GM11168 (cell line): ENCODE data around the gene PPP1R9A.

Experiments used
- in situ Hi-C: fragments of 300-500 bp; cut with MboI; formaldehyde crosslinking; loops from one replicate; pipeline ENCODE4 v1.12.0; 2022; ENCODE audit warnings: low sequenced_read_pairs; ENCODE audit not compliant: unreplicated experiment

Gene PPP1R9A

DNA sequence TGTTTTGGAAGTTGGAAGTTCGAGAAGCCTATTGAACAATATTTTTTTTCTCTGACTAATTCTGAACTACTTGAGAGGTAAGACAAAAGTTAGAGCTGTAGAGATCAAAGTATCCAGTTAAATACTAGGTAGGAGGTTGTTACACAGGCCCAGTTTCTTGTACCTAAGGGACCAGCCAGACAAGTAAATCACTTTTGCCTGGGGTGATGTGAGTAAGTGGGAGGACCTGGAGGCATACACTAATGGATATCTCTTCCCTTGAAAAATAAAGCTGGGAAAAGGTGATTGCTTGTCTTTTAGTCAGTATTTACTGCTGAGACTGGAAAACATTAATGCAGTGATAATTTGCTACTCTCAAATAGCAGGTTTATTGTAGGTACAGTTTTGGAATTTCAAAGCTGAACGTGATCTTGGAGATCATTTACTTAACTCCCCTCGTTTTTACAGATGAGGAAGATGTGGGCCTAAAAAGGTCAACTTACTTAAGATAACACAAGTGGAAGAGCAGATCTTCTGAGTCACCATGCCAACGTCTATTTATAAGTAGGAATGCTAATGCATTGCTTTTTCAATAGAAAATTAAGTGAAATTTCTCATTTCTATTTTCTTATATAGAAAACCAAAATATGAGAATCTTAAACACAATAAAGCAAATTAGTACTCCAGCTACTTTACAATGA, 181.3 kb downstream of the PPP1R9A start:
- in situ Hi-C loops = no loop called here

DNA sequence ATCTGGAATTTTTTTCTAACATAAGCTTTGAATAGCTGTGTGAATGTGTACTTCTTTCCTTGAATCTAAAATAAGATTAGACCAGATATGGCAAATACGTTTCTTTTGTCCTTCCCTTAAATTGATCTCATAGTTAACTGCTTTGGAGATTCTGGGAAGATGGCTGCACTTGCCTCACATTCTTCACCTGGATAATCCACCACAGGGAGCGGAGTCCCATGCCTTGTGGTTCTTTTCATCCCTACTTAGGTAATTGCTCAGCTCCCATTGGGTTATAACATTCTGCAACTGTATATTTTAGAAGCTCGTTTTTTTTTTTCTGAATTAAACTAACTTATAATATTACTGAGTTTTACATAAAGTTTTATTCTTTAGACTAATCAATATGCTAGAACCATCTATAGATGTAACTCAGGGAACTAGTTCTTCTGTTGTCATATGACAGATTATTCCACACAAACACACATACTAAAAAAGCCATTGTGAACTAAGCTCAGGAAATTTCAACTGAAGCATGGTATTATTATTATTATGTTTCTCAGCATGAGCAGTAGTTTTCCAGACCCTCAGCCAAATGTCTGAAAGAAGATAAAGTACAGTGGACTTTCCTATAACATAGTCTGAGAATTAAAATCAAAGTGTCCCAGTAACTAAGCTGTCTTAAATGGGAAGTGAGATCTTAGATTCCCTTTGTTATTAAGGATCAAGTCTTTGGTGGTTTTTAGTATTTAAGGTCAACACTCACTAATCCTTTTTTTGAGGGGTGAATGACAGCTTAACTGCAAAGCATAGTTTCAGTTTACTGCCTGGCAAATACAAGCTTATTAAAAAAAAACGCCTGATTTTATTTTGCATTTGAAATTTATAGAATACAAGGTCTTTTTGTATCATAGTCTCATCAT, 182.3 kb downstream of the PPP1R9A start:
- in situ Hi-C loops = no loop called here

DNA sequence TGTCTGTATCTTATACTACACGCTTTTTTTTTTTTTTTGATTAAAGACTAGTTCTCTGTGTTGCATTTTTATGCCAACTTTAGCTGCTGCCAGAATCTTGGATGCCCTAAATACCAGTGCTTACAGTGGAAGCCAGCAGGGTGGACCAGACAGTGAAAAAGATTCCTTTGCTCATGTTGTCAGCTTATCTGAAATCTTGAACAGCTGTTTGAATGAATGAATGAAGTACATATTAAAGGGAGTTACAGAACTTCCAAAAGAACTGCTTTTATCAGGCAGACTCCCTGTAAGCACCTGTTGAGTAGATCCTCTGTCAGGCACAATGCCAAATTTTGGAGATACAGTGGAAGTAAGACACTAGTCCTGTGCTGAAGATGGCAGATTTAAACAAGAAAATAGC, 184.9 kb downstream of the PPP1R9A start:
- in situ Hi-C loops = no loop called here

DNA sequence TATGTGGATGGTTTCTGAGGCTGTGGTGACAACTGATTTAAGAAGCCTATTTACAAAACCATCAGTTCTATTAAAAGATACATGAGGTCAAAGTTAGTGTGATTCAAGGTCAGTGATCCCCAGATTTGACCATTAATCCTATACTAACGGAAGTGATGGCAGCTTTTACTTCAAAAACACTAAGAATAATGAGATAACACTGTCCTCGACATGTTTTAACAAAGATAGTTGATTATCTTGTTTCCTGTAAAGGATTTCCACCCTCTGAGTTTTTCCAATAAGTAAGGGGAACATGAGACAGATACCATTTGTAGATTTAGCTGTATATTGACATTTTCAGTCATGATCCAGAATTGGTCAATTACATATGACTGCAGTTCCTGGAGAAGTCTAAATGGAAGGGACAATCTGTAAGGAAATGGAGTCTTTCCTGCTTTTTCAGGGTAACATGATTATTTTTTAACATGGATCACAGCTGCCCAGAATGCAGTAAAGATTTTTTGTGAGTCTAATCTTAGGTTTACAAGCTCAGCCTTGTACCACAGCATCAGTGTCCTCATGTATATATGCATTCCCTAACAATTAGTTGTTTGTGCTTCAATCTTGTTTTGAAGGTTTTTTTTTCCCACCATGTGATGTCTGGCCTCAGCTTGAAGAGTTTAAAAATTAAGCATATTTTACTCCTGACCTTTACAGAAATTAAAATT, 188.0 kb downstream of the PPP1R9A start:
- in situ Hi-C loops = no loop called here

DNA sequence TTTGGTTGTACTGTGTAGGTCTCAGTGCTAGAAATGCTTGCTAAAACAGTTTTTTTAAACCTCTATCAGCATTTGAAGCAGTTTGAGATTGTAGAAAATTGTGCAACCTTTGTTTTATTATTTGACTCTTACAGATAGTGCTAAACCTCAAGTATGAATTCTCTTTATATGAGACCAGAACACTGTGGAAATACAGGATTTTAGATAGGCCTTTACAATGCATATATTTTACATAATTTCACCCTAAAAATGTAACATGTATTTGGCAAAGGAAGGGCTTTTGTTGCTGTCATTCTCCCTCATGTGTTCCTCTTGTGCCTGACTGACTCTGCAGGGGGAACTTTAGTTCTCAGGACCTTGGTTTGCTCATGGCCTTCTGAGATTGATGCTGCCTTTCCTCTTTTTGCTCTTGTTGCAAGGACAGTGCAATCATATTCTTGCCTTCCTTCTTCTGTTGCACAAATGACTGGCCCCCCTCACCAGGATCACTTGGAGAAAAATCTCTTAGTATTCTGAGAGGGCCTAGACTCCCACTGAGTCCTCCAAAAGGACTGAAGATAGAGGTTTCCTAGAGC, 188.7 kb downstream of the PPP1R9A start:
- in situ Hi-C loops = no loop called here

DNA sequence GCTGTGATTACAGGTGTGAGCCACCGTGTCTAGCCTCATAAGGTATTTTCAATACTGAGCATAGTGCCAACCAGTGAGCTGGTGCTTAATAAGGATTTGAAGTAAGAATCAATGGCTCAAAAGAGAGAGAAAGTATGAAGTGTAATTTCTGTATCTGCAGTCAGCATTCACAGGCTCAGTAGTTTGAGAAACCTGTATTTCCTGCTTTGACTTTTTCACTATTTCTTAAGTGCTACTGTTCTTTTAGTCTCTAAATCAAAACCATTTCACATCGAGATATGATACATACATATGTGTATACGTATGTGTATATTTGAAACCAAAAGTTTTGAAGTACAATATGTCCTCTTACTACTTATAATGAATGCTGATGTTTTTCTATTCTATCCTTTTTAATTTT, 189.9 kb downstream of the PPP1R9A start:
- in situ Hi-C loops = no loop called here

DNA sequence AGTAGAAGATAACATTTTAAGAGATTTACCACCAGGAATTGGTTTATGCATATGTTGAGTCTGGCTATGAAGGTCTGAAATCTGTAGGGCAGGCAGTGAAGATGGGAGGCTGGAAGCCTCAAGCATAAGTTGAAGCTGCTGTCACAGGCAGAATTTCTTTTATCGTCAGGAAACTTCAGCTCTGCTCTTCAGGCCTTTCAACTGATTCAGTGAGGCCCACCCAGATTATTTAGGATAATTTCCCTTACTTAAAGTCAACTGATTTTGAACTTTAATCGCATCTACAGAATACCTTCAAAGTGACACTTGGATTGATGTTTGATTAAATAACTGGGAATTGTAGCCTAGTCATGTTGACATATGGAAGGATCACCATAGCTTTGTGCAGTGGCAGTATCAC, 190.5 kb downstream of the PPP1R9A start:
- in situ Hi-C loops = no loop called here

DNA sequence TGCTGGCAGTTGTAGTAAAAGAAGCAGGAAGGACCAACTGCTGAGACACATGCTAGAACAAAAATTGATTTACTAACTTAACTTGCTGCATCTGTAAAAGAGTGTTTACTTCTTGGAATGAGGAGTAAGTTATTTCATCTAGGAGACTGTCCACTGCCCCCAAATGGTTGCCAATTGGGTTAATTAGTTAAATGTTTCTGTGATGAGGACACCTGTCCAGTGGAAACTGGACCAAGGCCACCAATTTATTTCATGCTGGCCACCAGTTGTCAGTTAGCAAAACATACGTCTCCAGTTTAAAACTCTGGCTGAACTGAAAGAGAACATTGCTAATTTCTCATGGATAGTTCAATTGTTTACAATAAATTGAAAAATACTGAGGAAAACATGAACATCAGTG, 191.7 kb downstream of the PPP1R9A start:
- in situ Hi-C loops = no loop called here

DNA sequence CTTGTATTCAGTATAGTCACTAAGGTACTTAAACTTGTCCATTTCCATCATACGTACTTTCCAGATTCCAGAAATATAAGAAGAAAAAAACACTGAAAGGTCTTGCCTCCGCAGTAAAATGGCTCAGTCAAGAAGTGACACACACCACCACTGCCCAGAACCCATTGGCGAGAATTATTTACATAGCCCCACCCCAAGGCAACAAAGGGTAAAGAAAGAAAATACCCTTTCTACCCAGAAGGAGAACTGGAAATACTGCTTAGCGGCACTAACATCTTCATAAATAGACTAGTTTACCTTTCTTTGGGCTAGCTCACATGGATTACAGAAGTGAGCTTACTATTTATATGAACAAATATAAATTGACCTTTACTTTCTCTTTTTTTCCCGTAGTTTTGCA, 194.0 kb downstream of the PPP1R9A start:
- in situ Hi-C loops = no loop called here

DNA sequence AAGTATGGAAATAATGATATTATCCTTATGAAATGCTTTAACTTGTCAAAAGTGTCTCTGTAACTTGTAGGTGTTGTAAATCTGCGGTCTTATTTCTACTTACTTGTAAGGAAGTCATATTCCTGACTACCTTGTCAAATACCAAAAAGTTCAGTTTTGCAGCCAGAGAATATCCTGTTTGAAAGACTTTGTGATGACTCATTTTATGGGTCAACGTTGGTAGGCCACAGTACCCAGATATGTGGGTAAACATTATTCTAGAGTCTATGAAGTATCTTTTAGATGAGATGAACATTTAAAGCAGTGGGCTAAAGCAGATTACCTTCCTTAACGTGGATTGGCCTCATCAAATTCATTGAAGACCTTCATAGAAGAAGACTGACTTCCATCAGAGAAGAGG, 195.3 kb downstream of the PPP1R9A start:
- in situ Hi-C loops = no loop called here

DNA sequence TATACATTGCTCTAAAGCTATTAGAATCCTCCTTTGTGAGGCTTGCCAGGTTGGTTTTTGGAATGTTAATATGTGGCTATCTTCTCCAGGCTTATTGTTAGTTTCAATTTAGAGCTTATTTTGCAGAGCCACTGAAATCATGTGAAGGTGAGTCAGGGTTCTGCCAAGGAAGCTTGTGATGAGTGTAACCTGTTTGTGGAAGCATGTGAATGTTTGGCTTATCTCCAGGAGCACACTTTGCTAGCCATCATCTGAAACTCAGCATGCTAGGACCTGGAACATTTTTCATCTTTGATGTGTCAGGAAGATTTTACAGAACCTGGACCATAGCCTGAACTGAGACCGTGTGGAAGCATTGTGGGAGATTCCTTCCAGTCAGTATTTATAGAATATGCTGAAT, 197.3 kb downstream of the PPP1R9A start:
- in situ Hi-C loops = no loop called here

DNA sequence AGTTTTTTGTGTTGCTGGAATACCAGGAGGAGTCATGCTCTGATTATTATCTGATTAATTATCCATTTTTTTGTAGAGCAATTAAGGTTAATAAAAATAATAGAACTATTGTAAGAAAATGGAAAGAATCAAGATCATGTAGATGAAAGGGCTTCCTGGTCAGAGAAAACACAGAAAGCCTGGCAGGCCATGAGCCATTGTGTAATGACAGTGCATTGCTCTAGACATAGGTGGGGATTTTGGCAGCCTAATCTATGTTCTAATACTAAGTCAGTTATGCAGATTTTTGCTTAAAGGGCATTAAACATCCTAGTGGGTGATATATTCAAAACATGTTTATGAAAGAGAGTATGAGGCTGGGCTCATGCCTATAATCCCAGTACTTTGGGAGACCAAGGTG, 198.2 kb downstream of the PPP1R9A start:
- in situ Hi-C loops = no loop called here

DNA sequence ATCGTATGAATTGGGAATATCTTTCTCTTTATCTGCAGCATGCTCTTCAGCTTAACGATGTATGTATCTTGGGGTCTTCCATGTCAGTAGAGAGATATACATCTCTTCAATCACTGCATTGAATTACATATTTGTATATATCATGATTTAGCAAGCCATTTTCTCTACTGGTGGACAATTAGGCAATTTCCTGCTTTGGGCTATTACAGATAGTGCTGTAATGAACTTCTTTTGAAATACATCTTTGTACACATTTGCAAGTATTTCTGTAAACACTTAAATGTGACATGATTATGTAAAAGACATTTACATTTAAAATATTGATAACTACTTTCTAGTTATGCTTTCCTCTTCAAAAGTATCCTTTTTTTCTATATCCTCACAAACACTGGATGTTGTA, 199.0 kb downstream of the PPP1R9A start:
- in situ Hi-C loops = no loop called here

DNA sequence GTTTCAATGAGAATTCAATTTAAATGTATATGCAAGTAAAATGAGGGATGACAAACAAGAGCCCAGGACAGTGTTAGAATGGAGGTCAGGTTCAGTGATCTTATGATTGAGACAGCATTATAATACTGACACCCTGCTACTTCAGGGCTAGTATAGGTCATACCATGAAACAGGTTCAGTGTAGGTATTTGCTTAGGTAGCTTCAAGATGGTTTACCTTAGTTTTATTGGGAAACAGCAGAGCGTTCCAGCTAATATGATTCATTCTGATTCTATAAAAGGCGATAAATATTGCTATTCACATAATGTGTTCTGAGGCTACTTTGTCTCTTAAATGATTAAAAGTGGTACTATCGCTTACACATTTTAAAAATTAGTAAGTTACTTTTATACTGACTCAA, 203.3 kb downstream of the PPP1R9A start:
- in situ Hi-C loops = no loop called here

DNA sequence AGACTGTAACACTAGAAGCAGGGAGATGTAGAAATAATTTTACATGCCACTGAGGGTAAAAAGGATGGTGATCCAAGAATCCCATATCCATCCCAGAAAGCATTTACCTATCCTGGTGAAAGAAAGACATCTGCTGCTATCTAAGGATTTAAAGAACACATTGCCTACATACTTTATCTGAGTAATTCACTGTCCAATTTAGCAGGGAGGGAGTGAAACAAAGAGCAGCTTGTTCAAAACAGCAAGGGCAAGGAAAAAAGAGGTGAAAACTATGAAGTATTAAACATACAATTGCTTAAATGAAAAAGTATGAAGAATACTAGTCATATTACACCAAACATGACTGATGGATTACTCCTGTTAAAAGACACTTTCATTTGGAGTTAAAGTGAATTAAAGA, 206.2 kb downstream of the PPP1R9A start:
- in situ Hi-C loops = no loop called here

DNA sequence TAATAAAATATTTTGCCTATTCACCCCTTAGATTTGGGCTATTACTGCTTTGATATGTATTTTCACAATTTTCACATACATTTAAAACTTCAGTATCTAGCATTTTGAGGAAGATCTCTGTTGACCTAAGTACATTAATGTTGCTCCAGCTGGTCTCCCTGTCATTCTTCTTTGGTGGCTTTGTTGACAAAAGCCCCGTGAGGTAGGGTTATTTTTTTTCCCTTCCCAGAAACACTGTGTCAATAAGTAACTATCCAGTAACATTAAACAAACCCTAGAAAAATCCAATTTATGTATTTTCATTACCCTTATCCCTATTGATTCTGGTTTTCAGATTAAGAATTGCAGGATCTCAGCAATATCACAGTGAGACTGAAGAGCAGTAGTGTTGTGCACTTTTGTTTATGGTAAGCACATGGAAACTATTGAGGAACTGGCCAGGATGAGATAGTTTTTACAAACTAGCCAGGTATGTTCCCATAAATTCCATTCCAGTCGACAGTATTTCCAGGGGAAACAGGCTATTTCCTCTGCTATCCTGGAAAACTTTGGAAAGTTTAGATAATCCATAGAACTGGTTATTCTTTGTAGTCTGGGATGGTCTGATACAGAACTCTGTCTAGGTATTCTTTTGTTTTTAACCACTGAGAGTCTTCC, 218.8 kb downstream of the PPP1R9A start:
- in situ Hi-C loops = no loop called here

DNA sequence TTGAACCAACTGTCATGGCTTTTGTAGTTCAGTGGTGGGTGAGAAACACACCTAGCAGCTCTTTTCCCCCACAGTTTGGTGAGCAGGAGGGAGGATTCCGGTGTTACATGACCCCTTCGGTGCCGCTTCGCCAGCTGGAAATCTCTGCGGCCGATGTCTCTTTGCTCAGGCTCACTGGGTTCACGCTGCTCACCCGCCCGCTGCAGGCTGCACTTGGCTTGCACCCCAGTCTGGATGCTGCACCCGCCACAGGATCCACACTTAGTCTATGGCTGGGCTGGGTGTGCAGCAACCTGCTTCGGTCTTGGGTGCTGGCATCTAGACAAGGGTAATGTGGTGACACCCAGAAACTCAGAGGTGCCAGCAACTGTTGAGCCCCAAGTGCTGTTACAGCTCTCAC, 225.1 kb downstream of the PPP1R9A start:
- in situ Hi-C loops = no loop called here

DNA sequence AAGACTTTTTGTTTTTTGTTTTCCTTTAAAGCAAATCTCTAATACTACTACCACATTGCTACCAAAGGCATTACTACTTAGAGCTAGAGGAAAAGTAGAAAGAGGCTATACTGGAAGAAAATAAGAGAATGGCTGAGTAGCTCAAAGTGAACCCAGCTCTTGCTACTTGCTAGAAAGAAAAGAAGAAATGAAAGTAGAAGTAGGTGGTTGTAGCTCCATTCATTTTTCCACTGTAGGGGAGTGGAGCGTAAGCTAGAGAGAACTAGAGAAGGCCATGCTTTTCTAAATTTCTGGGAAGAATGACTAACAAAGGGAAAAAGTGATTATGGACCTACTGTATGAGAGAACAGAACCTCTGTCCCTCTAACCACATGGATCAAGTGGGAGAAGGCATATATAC, 232.5 kb downstream of the PPP1R9A start:
- in situ Hi-C loops = no loop called here

DNA sequence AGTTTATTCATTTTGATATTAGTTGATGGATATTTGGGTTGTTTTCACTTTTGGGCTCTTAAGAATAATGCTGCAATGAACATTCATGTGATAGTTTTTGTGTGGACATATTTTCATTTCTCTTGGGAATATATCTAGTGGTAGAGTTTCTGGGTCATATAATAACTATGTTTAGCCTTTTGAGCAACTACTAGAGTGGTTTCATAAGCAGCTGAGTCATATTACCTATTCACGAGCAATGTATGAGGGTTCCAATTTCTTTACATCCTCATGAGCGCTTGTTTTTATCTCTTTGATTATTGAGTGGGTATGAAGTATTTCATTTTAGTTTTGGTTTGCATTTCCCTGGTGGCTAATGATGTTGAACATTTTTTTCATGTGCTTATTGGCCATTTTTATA, 234.4 kb downstream of the PPP1R9A start:
- in situ Hi-C loops = no loop called here

DNA sequence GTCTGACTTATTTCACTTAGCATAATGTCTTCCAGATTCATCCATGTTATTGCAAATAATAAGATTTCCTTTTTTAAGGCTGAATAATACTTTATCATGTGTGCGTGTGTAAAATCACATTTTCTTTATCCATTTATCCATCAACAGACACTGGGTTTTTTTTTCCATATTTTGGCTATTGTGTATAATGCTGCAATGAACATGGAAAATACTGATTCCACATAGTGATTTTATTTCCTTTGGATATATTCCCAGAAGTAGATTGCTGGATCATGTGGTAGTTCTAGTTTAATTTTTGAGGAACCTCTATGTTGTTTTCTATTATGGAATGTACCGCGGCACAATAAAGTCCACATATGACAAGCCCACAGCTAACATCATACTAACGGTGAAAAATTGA, 236.9 kb downstream of the PPP1R9A start:
- in situ Hi-C loops = no loop called here
